ENCODE measurements around the gene AIFM3. TPM values are rescaled to one million over a fixed set of nuclear protein-coding genes. Genes with fewer than 3 reads are reported as not detected.
"Not testable (repeated sequence)": the region's sequence is repeated elsewhere in the genome, so short reads cannot be mapped to it uniquely, and the experiment has no call there.

AIFM3 gene
- total RNA-seq, 2 experiments from 2014 or later = 0.14 TPM; not detected in 1

- Mint-ChIP-seq H3K4me3 (peak overlapping the region; percentile 95), H3K36me3 (peaks cover 10% of the 10 kb centered on the region), H3K27me3 (no peaks in the 10 kb centered on the region), H3K4me1 (peaks cover 13% of the 10 kb centered on the region), H3K9me3 (no peaks in the 10 kb centered on the region), H3K27ac (no peak overlapping the region)
- no peak for DNase-seq
Observed at GRCh38 chr22:21003782-21004181, 36.7 kb downstream of the AIFM3 start.

DNA sequence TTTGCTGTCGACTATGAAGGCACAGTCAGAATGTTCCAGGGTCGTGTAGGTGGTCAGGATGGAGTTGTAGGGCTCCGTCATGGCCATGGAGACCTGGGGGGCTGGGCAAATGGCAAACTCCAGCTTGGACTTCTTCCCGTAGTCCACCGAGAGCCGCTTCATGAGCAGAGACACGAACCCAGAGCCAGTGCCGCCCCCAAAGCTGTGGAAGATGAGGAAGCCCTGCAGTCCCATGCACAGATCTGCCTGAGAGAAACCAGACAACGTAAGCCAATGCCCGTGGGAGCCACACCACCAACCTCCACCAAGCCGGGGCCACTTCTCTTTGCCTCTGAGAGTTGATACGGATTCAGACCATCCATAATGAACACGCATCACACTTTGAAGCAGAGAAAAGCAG is 42.2 kb downstream of the AIFM3 start:
- not testable (repeated sequence) for H3K9me3 Mint-ChIP-seq, H3K36me3 Mint-ChIP-seq, H3K27me3 Mint-ChIP-seq, H3K27ac Mint-ChIP-seq, H3K4me3 Mint-ChIP-seq, H3K4me1 Mint-ChIP-seq, DNase-seq

- DNase-seq = no peak
- no peak overlapping the region for H3K27ac Mint-ChIP-seq
- H3K4me1 Mint-ChIP-seq = peaks cover 11% of the 10 kb centered on the region
- no peaks in the 10 kb centered on the region for H3K27me3 Mint-ChIP-seq
- no peaks in the 10 kb centered on the region for H3K9me3 Mint-ChIP-seq
- H3K36me3 Mint-ChIP-seq = no peaks in the 10 kb centered on the region
- no peak overlapping the region for H3K4me3 Mint-ChIP-seq
Observed at GRCh38 chr22:21009638-21010425, 42.8 kb downstream of the AIFM3 start.

- Mint-ChIP-seq H3K4me3 (no peak overlapping the region), H3K4me1 (peaks cover 15% of the 10 kb centered on the region), H3K27me3 (no peaks in the 10 kb centered on the region), H3K27ac (no peak overlapping the region), H3K36me3 (no peaks in the 10 kb centered on the region), H3K9me3 (no peaks in the 10 kb centered on the region)
- no peak for DNase-seq
Observed at GRCh38 chr22:21010426-21011113, 43.5 kb downstream of the AIFM3 start.

GRCh38 chr22:21012446-21013407 is 45.7 kb downstream of the AIFM3 start:
- Mint-ChIP-seq H3K27ac (no peak overlapping the region), H3K4me1 (peaks cover 15% of the 10 kb centered on the region), H3K9me3 (no peaks in the 10 kb centered on the region), H3K4me3 (peak overlapping the region; percentile 67), H3K36me3 (no peaks in the 10 kb centered on the region), H3K27me3 (no peaks in the 10 kb centered on the region)
- DNase-seq = no peak

DNA sequence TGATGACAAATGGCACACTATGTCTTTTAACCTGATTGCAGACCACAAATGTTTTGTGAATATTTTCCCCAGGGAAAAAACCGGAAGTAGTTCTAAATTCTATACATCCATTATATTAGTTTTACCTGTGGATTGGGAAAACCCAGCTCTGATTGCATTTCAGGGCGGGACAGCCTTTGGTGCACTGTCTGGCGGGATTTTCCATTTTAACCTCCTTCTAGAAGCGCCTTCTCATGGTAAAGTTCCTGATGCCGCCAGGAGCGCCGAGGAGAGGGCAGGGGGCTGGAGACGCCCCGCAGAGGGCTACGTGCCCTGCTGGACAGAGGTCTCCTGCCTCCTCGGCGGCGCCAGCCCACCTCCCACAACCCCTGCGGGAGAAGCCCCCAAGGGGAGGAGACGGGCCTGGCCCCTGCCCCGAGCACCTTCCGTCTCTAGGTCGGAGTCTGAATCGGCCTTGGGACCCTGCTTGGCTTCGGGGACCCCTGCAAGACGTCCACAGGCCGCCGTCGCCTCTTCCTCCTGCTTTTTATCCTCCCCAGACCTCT is 46.7 kb downstream of the AIFM3 start:
- Mint-ChIP-seq H3K27me3 (no peaks in the 10 kb centered on the region), H3K4me1 (peaks cover 15% of the 10 kb centered on the region), H3K4me3 (peak overlapping the region; percentile 81), H3K27ac (peak overlapping the region; percentile 42), H3K9me3 (no peaks in the 10 kb centered on the region), H3K36me3 (no peaks in the 10 kb centered on the region)
- no peak for DNase-seq

GRCh38 chr22:21014202-21014725 is 47.2 kb downstream of the AIFM3 start:
- Mint-ChIP-seq H3K9me3 (no peaks in the 10 kb centered on the region), H3K27me3 (no peaks in the 10 kb centered on the region), H3K27ac (peak overlapping the region; percentile 42), H3K4me3 (peak overlapping the region; percentile 81), H3K36me3 (no peaks in the 10 kb centered on the region), H3K4me1 (peaks cover 15% of the 10 kb centered on the region)
- peak; percentile 95 for DNase-seq

DNA sequence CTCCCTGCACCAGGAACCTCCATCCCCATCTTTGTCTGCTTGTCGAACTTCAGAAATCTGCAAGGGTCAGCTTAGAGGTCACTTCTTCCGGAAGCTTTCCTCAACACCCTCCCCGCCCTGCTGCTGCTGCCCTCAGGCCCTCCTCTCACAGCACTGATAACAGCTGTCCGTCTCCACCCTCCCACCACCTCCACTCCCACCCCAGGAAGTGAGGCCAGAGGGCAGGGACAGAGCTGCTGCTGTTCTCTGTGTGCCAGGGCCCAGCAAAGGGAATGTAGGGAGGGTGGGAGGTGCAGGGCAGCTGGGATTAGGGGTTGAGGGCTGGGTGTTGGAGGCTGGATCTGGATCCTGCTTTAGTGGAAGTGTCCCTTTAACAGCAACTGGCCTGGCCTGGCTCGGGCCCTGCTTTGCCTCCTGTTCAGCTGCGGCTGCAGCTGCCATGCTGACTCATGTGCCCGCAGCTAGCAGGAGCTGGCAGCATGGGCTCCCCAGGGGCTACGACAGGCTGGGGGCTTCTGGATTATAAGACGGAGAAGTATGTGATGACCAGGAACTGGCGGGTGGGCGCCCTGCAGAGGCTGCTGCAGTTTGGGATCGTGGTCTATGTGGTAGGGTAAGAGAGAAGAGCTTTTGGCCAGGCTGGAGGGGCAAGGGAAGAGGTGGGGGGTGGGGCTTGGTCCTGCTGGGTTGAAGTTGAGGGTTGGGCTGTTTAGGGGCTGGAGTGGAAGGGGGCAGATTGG is 47.8 kb downstream of the AIFM3 start, which contains the start of gene P2RX6:
Gene P2RX6, plus strand, starts transcription at position 440 of the 740 bp plus-strand sequence. Its CDS starts 10 bp downstream, at position 450.
- no peaks in the 10 kb centered on the region for H3K36me3 Mint-ChIP-seq
- H3K27me3 Mint-ChIP-seq = no peaks in the 10 kb centered on the region
- no peaks in the 10 kb centered on the region for H3K9me3 Mint-ChIP-seq
- H3K4me1 Mint-ChIP-seq = peaks cover 15% of the 10 kb centered on the region
- peak within 1 kb of the TSS; percentile 42 for H3K27ac Mint-ChIP-seq
- DNase-seq = no peak
- peak within 1 kb of the TSS; percentile 81 for H3K4me3 Mint-ChIP-seq

DNA sequence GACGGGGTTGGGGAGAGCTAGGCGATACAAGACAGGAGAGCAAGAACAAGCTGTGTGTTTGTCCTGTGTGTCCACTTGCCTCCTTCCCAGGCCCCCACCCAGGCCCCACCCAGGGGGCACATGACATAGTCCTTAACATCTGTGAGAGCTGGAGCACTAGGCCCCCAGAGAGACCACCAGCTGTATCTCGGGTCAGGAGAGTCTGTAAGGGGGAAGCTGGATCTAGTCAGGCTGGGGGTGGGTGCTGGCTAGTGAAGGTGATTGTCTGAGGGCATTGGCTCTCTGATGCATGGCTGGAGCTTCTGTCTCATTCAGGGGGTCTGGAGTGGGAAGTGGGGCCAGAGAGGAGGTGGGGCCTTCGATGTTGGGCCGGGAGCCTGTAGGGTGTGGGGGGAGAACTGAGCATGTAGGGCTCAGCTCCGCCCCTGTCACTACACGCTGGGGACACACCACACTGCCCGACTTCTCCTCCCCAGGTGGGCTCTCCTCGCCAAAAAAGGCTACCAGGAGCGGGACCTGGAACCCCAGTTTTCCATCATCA is 48.5 kb downstream of the AIFM3 start:
- no peaks in the 10 kb centered on the region for H3K9me3 Mint-ChIP-seq
- H3K36me3 Mint-ChIP-seq = no peaks in the 10 kb centered on the region
- peaks cover 15% of the 10 kb centered on the region for H3K4me1 Mint-ChIP-seq
- no peak for DNase-seq
- H3K27ac Mint-ChIP-seq = no peak overlapping the region
- no peaks in the 10 kb centered on the region for H3K27me3 Mint-ChIP-seq
- H3K4me3 Mint-ChIP-seq = no peak overlapping the region

DNA sequence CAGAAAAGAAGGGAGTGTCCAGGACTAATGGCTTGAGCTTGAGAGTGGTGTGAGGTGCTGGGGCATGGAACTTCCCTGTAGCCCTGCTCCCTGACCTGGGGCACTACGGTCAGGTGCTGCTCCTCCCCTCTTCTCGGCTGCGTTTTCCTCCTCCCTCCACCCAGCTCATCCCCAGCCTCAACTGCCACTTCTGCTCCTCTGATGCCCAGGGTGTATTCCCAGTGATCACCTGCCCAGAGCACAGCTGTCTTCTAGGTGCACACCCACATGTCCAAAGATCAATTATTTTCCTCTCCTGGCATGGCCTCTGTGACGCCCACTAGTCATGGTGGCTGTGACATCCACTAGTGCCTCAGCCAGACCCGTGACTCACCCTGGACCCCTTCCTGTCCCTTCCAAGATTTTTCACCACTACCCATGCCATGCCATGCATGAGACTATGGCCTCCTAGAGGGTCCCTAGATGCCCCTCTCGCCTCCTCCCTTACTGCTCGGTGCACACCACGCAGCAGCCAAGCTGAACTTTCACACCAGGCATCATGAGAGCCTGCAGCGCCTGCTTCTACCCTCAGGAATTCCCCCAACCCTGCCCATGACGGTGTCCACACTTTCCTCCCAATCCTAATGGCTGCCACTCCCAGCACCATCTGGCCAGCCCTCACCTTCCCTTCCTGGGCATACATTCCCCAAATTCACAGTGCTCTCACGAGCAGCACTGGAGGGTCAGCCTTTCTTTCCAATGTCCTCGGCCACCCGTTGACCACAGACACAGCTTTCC is 49.8 kb downstream of the AIFM3 start:
- Mint-ChIP-seq H3K4me1 (peaks cover 21% of the 10 kb centered on the region), H3K27me3 (no peaks in the 10 kb centered on the region), H3K9me3 (no peaks in the 10 kb centered on the region), H3K36me3 (no peaks in the 10 kb centered on the region), H3K27ac (no peak overlapping the region), H3K4me3 (no peak overlapping the region)
- no peak for DNase-seq

- H3K4me3 Mint-ChIP-seq = no peak overlapping the region
Observed at GRCh38 chr22:21018314-21018713, 51.3 kb downstream of the AIFM3 start.

DNA sequence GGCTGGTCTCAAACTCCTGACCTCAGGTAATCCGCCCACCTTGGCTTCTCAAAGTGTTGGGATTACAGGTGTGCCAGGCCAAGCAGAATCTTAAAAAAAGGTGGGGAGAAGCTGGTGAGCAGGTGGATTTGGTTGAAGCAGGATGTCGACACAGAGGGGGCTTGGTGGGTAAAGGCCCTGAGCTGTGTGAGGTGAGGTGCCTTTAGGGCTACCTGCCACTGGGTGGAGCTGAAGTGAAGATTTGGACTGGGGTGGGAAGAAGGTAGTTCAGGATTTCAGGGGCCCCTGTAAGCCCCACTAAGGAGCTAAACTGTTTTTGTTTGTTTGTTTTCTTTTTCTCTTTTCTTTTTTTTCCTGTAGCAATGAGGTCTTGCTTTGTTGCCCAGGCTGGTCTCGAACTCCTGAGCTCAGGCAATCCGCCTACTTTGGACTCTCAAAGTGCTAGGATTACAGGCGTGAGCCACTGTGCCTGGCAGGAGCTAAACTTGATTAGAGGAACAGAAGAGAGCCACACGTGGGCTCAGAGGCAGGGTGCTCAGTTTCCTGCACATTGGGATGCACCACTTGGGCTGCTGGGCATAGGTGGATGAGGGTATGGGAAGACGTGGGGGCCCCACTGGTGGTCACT is 53.9 kb downstream of the AIFM3 start:
- no peaks in the 10 kb centered on the region for H3K27me3 Mint-ChIP-seq
- no peak overlapping the region for H3K27ac Mint-ChIP-seq
- no peaks in the 10 kb centered on the region for H3K9me3 Mint-ChIP-seq
- H3K4me3 Mint-ChIP-seq = no peak overlapping the region
- H3K36me3 Mint-ChIP-seq = no peaks in the 10 kb centered on the region
- peaks cover 17% of the 10 kb centered on the region for H3K4me1 Mint-ChIP-seq
- DNase-seq = no peak

More at GRCh38 chr22:21018314-21018713, 51.3 kb downstream of the AIFM3 start:
- no peaks in the 10 kb centered on the region for H3K9me3 Mint-ChIP-seq
- DNase-seq = no peak
- no peaks in the 10 kb centered on the region for H3K36me3 Mint-ChIP-seq
- H3K4me1 Mint-ChIP-seq = peaks cover 21% of the 10 kb centered on the region
- H3K27me3 Mint-ChIP-seq = no peaks in the 10 kb centered on the region
- no peak overlapping the region for H3K27ac Mint-ChIP-seq

GRCh38 chr22:21022507-21022906 is 55.5 kb downstream of the AIFM3 start:
- no peaks in the 10 kb centered on the region for H3K36me3 Mint-ChIP-seq
- H3K4me1 Mint-ChIP-seq = peaks cover 19% of the 10 kb centered on the region
- no peaks in the 10 kb centered on the region for H3K9me3 Mint-ChIP-seq
- DNase-seq = no peak
- H3K4me3 Mint-ChIP-seq = no peak overlapping the region
- H3K27me3 Mint-ChIP-seq = no peaks in the 10 kb centered on the region
- no peak overlapping the region for H3K27ac Mint-ChIP-seq

Data from activated naive CD8-positive, alpha-beta T cell treated with anti-CD3 and anti-CD28 coated beads for 36 hours (primary cell).